K562 (cell line): ENCODE results near the gene OPCML. TPM values are rescaled to one million over a fixed set of nuclear protein-coding genes. Genes with fewer than 3 reads are reported as not detected.

Source experiments
- ATAC-seq: fragments of 200-7000 bp; cut with Tn5 transposase; 3 replicates; pipeline ENCODE4 v1.9.1; 2020; ENCODE audit warnings: moderate library complexity
- BruUV-seq: library from RNA; stranded (reverse); fragments of 400-500 nt; replicated peaks from 2 replicates; lab custom pipeline; 2021; lab: Mats Ljungman, UMichigan
- CTCF ChIA-PET: fragments of 300-600 bp; formaldehyde crosslinking; extraction: SDS; loops from one replicate; lab custom pipeline; 2021; ENCODE audit warnings: low intra/inter-chr PET ratio; lab: Yijun Ruan, JAX
- POLR2A ChIA-PET: fragments of 300-600, 350-650 bp; sonication (Branson Sonifier 250); formaldehyde crosslinking; extraction: SDS; loops from one replicate; lab custom pipeline; 2021; ENCODE audit warnings: antibody characterized with exemption, inconsistent platforms; lab: Yijun Ruan, JAX
- DNase-seq, 4 experiments: peaks; one replicate each; pipeline versions ENCODE4 v3.0.0 to v3.0.0-alpha.2; 2011 to 2018; ENCODE audit warnings: low spot score in 3 of 4, mixed read lengths in 3 of 4; ENCODE audit errors: extremely low read depth in 1 of 4
- FAIRE-seq: peaks from 2 replicates; lab custom pipeline; 2011; peaks lifted over from hg19 to GRCh38; lab: Jason Lieb, UNC
- H2AFZ ChIP-seq: 2 replicates; pipeline ENCODE4 v1.6.0; 2011; ENCODE audit warnings: low read depth, low read length, control low read depth, inconsistent platforms
- H3K27ac ChIP-seq: fragments of 200-600 bp; 3 replicates; pipeline ENCODE4 v1.8.0; 2011; ENCODE audit warnings: low read depth, mild to moderate bottlenecking, control low read depth, inconsistent platforms, low read length, moderate library complexity, mixed read lengths; ENCODE audit errors: extremely low read depth
- H3K27me3 ChIP-seq, 2 experiments: fragments of 300-600 bp in 1 of 2; 2 replicates in 1 of 2; 3 replicates in 1 of 2; pipeline versions ENCODE4 v1.6.0 to v1.8.0; 2011; ENCODE audit warnings: inconsistent platforms in 2 of 2, low read length in 2 of 2, mild to moderate bottlenecking in 1 of 2, mixed read lengths in 1 of 2, moderate library complexity in 1 of 2; ENCODE audit not compliant: control insufficient read depth in 2 of 2, insufficient read depth in 2 of 2
- H3K36me3 ChIP-seq: fragments of 300-600 bp; 3 replicates; pipeline ENCODE4 v1.8.0; 2011; ENCODE audit warnings: mild to moderate bottlenecking, low read length, inconsistent platforms; ENCODE audit not compliant: control insufficient read depth, insufficient read depth
- H3K4me1 ChIP-seq, 2 experiments: fragments of 200-600 bp in 1 of 2; replicated peaks in 1 of 2; 2 replicates in 1 of 2; 3 replicates in 1 of 2; pipeline versions ENCODE4 v1.5.1 to v1.8.0; 2011; ENCODE audit warnings: inconsistent platforms in 2 of 2, low read length in 2 of 2, mild to moderate bottlenecking in 1 of 2, mixed read lengths in 1 of 2, moderate library complexity in 1 of 2; ENCODE audit not compliant: control insufficient read depth in 2 of 2, insufficient read depth in 2 of 2
- H3K4me2 ChIP-seq: 2 replicates; pipeline ENCODE4 v1.6.1; 2011; ENCODE audit warnings: low read length, control low read depth, inconsistent platforms, mixed read lengths; ENCODE audit not compliant: insufficient read depth
- H3K4me3 ChIP-seq: fragments of 200-600 bp; sonication (generic), shearing (Covaris generic); 2 replicates; pipeline ENCODE4 v1.5.1; 2016; ENCODE audit warnings: control low read depth, inconsistent platforms
- H3K79me2 ChIP-seq: fragments of 200-600 bp; 3 replicates; pipeline ENCODE4 v1.8.0; 2011; ENCODE audit warnings: low read length, inconsistent platforms; ENCODE audit not compliant: control insufficient read depth, insufficient read depth
- H3K9ac ChIP-seq, 2 experiments: 2 replicates each; pipeline versions ENCODE4 v1.6.0 to v1.6.1; 2011; ENCODE audit warnings: low read depth in 2 of 2, low read length in 2 of 2, control low read depth in 1 of 2, inconsistent platforms in 1 of 2, mild to moderate bottlenecking in 1 of 2, mixed read lengths in 1 of 2; ENCODE audit not compliant: insufficient read depth in 1 of 2
- H3K9me1 ChIP-seq: one replicate; pipeline ENCODE4 v1.6.0; 2011; ENCODE audit warnings: inconsistent platforms, mild to moderate bottlenecking, low read length, moderate library complexity; ENCODE audit not compliant: control insufficient read depth, insufficient read depth
- H3K9me3 ChIP-seq: replicated peaks from 2 replicates; pipeline ENCODE4 v1.5.1; 2011; ENCODE audit warnings: low read depth, low read length, inconsistent platforms; ENCODE audit not compliant: control insufficient read depth, insufficient read depth
- H4K20me1 ChIP-seq: replicated peaks from 2 replicates; pipeline ENCODE4 v1.6.1; 2011; ENCODE audit warnings: low read length, inconsistent platforms, mixed read lengths; ENCODE audit not compliant: control insufficient read depth, insufficient read depth
- EGR1 ChIP-seq: fragments of 450-650 bp; conservative IDR thresholded peaks from 2 replicates; pipeline ENCODE4 v1.6.1; 2017; ENCODE audit warnings: mild to moderate bottlenecking
- GABPA ChIP-seq: fragments of 200-800 bp; sonication (Bioruptor generic); conservative IDR thresholded peaks from 2 replicates; pipeline ENCODE4 v1.6.1; 2016; ENCODE audit warnings: low read depth, missing genetic modification characterization, missing compliant biosample characterization
- HDAC1 ChIP-seq, 2 experiments: fragments of 450-650 bp; IDR thresholded peaks; 2 replicates each; pipeline ENCODE4 v1.6.1; 2016 to 2017; ENCODE audit warnings: inconsistent platforms in 1 of 2, mild to moderate bottlenecking in 1 of 2, moderate library complexity in 1 of 2
- NFXL1 ChIP-seq: fragments of 450-650 bp; formaldehyde crosslinking; IDR thresholded peaks from 2 replicates; pipeline ENCODE4 v1.4.0; 2021; ENCODE audit warnings: mild to moderate bottlenecking
- POLR2A ChIP-seq: fragments of 450-650 bp; conservative IDR thresholded peaks from 2 replicates; pipeline ENCODE4 v1.6.1; 2016
- POLR2H ChIP-seq: IDR thresholded peaks from 2 replicates; pipeline ENCODE4 v1.6.1; 2016; ENCODE audit warnings: missing genetic modification characterization, low read depth, mild to moderate bottlenecking, control low read depth, missing compliant biosample characterization, moderate library complexity
- SAFB2 ChIP-seq: fragments of 200-400 bp; formaldehyde crosslinking; IDR thresholded peaks from 2 replicates; pipeline ENCODE4 v1.6.1; 2018; ENCODE audit warnings: borderline replicate concordance, low read length, low read depth, moderate library complexity; ENCODE audit not compliant: severe bottlenecking
- SETDB1 ChIP-seq: IDR thresholded peaks from one replicate; pipeline ENCODE4 v1.6.1; 2012; ENCODE audit warnings: low read length, control low read depth, inconsistent platforms
- SNIP1 ChIP-seq: fragments of 450-650 bp; IDR thresholded peaks from 2 replicates; pipeline ENCODE4 v1.7.1; 2017; ENCODE audit warnings: low read depth, mild to moderate bottlenecking
- U2AF2 ChIP-seq: fragments of 200-400 bp; formaldehyde crosslinking; optimal IDR thresholded peaks from 2 replicates; pipeline ENCODE3; 2017; ENCODE audit warnings: low read depth, mild to moderate bottlenecking, low read length
- ZNF354B ChIP-seq: fragments of 250-450 bp; sonication (Bioruptor Pico); IDR thresholded peaks from 2 replicates; pipeline ENCODE4 v1.4.0; 2020
- ZNF445 ChIP-seq: fragments of 250-450 bp; sonication (Bioruptor Pico); IDR thresholded peaks from 2 replicates; pipeline ENCODE4 v1.4.0; 2020; ENCODE audit warnings: low read depth, mild to moderate bottlenecking, moderate library complexity
- WGBS: fragments of 100-300 bp; shearing (Covaris generic); methylation state at CpG from one replicate; pipeline ENCODE4 v1.1.6; 2016; ENCODE audit warnings: low coverage, mixed read lengths; ENCODE audit not compliant: insufficient coverage; ENCODE audit errors: missing lambda C conversion rate; 5-methylcytosine and 5-hydroxymethylcytosine counted together
- in situ Hi-C: fragments of 300-500 bp; cut with MboI; formaldehyde crosslinking; loops from 4 replicates; pipeline ENCODE4 v1.15.0; 2018; ENCODE audit warnings: inconsistent platforms, mixed read lengths
- intact Hi-C: fragments of 100-400 bp; cut with micrococcal nuclease; formaldehyde crosslinking; loops from 2 replicates; pipeline ENCODE4 v1.14.2; 2022
- polyA plus RNA-seq, 8 experiments: library from polyadenylated mRNA; depleted of rRNA in 4 of 8; stranded (reverse) in 5 of 8; unstranded in 3 of 8; fragments of >200 nt; fragmentation: Nextera tagmentation in 2 of 8; fragmentation: Illumina TruSeq in 1 of 8; extraction: Ambion mirVana in 2 of 8; extraction: Trizol in 1 of 8; gene quantifications; 2 replicates each; pipeline versions ENCODE4 v1.2.1 to v1.2.3, GENCODE V29; 2011 to 2014; ENCODE audit warnings: inconsistent platforms in 1 of 8, missing spikeins in 1 of 8
- total RNA-seq, 7 experiments: library from RNA; depleted of rRNA in 6 of 7; stranded (reverse); fragments of >200 nt in 6 of 7; fragmentation: Illumina TruSeq in 2 of 7; extraction: Trizol in 2 of 7; gene quantifications; 2 replicates each; pipeline versions ENCODE4 v1.2.1 to v1.2.3, GENCODE V29; 2011 to 2021; ENCODE audit warnings: low replicate concordance in 1 of 7
- TF ChIP-seq, protein P1 (sequence below), 3 experiments: fragments of 200-800 bp in 1 of 3; fragments of 250-450 bp in 1 of 3; fragments of 450-650 bp in 1 of 3; sonication (Bioruptor Pico) in 1 of 3; sonication (Bioruptor generic) in 1 of 3; formaldehyde crosslinking in 1 of 3; IDR thresholded peaks; 2 replicates each; pipeline versions ENCODE4 v1.6.1 to v1.8.0; 2016 to 2022; ENCODE audit warnings: mild to moderate bottlenecking in 2 of 3, missing genetic modification characterization in 2 of 3, missing compliant biosample characterization in 1 of 3, moderate library complexity in 1 of 3
- TF ChIP-seq, protein P2 (sequence below): fragments of 150-350 bp; conservative IDR thresholded peaks from 2 replicates; pipeline ENCODE4 v1.6.1; 2014; ENCODE audit warnings: low read length
- TF ChIP-seq, protein P3 (sequence below): fragments of 250-450 bp; sonication (Bioruptor Pico); IDR thresholded peaks from 2 replicates; pipeline ENCODE4 v1.4.0; 2020; ENCODE audit warnings: mild to moderate bottlenecking, moderate library complexity, borderline replicate concordance

The OPCML gene
- total and polyA plus RNA-seq, 9 of the 15 experiments (the other 6 are each of a cell fraction or from before 2014, with no cell fraction given), result not detected

DNA sequence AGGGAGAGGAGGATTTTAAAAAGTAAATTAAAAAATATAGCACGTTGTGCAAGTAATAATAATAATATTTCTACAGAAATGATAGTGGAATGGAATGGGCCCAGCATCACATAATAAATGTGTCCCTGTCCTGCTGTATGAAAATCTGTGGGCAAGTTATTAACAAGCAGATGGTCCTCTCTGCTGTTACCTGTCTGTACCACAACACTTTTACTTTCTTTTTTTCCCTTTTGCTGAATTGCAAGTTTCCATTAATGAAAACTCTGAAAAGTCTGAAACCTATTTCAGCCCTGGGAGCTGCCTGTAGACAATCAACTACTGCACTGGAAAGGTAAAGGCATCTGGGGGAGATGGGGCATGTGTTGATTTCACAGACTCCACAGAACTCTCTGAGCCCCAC lies 937.1 kb downstream of the OPCML start:
- Histone ChIP-seq H3K36me3 (no peaks in the 10 kb centered on the region), H3K4me2 (no peak overlapping the region), H3K4me1 (no peaks in the 10 kb centered on the region), H4K20me1 (no peaks in the 10 kb centered on the region), H2AFZ (no peak overlapping the region), H3K4me3 (no peak overlapping the region), H3K79me2 (no peaks in the 10 kb centered on the region), H3K9ac (no peak overlapping the region), H3K27ac (no peak overlapping the region), H3K27me3 (no peaks in the 10 kb centered on the region), H3K9me1 (no peaks in the 10 kb centered on the region), H3K9me3 (no peaks in the 10 kb centered on the region)
- 8% methylated on average over 1 of the region's 1 CpG for WGBS
- intact Hi-C loops, result no loop called here
- no TSS peak for BruUV-seq
- FAIRE-seq, result no peak
- ATAC-seq, result no peak
- in situ Hi-C loops, result no loop called here
- CTCF ChIA-PET, result no interaction called here
- POLR2A ChIA-PET, result no interaction called here
- no peak for DNase-seq
- TF ChIP-seq SETDB1 (no peak), POLR2A (no peak), HDAC1 (IDR thresholded peaks at IDR 0.05) (no peak), POLR2H (tag) (no peak), GABPA (no peak), ZNF354B (CRISPR knock-in tag) (no peak), SNIP1 (no peak), EGR1 (no peak), NFXL1 (CRISPR knock-in tag) (no peak), SAFB2 (no peak), U2AF2 (no peak), ZNF445 (CRISPR knock-in tag) (no peak)
- TF ChIP-seq, protein P1, sequence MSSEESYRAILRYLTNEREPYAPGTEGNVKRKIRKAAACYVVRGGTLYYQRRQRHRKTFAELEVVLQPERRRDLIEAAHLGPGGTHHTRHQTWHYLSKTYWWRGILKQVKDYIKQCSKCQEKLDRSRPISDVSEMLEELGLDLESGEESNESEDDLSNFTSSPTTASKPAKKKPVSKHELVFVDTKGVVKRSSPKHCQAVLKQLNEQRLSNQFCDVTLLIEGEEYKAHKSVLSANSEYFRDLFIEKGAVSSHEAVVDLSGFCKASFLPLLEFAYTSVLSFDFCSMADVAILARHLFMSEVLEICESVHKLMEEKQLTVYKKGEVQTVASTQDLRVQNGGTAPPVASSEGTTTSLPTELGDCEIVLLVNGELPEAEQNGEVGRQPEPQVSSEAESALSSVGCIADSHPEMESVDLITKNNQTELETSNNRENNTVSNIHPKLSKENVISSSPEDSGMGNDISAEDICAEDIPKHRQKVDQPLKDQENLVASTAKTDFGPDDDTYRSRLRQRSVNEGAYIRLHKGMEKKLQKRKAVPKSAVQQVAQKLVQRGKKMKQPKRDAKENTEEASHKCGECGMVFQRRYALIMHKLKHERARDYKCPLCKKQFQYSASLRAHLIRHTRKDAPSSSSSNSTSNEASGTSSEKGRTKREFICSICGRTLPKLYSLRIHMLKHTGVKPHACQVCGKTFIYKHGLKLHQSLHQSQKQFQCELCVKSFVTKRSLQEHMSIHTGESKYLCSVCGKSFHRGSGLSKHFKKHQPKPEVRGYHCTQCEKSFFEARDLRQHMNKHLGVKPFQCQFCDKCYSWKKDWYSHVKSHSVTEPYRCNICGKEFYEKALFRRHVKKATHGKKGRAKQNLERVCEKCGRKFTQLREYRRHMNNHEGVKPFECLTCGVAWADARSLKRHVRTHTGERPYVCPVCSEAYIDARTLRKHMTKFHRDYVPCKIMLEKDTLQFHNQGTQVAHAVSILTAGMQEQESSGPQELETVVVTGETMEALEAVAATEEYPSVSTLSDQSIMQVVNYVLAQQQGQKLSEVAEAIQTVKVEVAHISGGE (CRISPR knock-in tag; IDR thresholded peaks at IDR 0.05), result no peak
- TF ChIP-seq, protein P2, sequence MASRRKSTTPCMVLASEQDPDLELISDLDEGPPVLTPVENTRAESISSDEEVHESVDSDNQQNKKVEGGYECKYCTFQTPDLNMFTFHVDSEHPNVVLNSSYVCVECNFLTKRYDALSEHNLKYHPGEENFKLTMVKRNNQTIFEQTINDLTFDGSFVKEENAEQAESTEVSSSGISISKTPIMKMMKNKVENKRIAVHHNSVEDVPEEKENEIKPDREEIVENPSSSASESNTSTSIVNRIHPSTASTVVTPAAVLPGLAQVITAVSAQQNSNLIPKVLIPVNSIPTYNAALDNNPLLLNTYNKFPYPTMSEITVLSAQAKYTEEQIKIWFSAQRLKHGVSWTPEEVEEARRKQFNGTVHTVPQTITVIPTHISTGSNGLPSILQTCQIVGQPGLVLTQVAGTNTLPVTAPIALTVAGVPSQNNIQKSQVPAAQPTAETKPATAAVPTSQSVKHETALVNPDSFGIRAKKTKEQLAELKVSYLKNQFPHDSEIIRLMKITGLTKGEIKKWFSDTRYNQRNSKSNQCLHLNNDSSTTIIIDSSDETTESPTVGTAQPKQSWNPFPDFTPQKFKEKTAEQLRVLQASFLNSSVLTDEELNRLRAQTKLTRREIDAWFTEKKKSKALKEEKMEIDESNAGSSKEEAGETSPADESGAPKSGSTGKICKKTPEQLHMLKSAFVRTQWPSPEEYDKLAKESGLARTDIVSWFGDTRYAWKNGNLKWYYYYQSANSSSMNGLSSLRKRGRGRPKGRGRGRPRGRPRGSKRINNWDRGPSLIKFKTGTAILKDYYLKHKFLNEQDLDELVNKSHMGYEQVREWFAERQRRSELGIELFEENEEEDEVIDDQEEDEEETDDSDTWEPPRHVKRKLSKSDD, result no peak
- TF ChIP-seq, protein P3, sequence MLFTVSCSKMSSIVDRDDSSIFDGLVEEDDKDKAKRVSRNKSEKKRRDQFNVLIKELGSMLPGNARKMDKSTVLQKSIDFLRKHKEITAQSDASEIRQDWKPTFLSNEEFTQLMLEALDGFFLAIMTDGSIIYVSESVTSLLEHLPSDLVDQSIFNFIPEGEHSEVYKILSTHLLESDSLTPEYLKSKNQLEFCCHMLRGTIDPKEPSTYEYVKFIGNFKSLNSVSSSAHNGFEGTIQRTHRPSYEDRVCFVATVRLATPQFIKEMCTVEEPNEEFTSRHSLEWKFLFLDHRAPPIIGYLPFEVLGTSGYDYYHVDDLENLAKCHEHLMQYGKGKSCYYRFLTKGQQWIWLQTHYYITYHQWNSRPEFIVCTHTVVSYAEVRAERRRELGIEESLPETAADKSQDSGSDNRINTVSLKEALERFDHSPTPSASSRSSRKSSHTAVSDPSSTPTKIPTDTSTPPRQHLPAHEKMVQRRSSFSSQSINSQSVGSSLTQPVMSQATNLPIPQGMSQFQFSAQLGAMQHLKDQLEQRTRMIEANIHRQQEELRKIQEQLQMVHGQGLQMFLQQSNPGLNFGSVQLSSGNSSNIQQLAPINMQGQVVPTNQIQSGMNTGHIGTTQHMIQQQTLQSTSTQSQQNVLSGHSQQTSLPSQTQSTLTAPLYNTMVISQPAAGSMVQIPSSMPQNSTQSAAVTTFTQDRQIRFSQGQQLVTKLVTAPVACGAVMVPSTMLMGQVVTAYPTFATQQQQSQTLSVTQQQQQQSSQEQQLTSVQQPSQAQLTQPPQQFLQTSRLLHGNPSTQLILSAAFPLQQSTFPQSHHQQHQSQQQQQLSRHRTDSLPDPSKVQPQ (CRISPR knock-in tag), result no peak
